Measurements from ENCODE around the gene CEP350.

DNA sequence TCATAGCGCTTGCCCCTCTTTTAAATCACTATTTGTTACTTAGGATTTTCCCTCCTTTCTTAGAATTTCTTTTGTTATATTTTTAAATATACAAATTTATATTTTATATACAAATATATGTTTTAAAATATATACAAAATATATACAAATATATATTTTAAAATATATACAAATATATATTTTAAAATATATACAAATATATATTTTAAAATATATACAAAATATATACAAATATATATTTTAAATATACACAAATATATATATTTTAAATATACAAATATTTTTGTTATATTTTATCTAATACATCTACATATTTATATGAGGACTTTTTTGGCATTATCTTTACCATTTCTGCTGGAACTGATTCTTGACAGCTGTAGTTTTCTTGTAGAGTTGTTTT, 149.2 kb downstream of the CEP350 start:
- TF ChIP-seq CTCF (IDR thresholded peaks at IDR 0.05): no peak
- TF ChIP-seq POLR2A (IDR thresholded peaks at IDR 0.05): no peak

Data from adrenal gland (tissue), 5 donors.